ENCODE results near the gene ZWILCH.
"Not testable (repeated sequence)": the region's sequence is repeated elsewhere in the genome, so short reads cannot be mapped to it uniquely, and the experiment has no call there.

Gene ZWILCH

DNA sequence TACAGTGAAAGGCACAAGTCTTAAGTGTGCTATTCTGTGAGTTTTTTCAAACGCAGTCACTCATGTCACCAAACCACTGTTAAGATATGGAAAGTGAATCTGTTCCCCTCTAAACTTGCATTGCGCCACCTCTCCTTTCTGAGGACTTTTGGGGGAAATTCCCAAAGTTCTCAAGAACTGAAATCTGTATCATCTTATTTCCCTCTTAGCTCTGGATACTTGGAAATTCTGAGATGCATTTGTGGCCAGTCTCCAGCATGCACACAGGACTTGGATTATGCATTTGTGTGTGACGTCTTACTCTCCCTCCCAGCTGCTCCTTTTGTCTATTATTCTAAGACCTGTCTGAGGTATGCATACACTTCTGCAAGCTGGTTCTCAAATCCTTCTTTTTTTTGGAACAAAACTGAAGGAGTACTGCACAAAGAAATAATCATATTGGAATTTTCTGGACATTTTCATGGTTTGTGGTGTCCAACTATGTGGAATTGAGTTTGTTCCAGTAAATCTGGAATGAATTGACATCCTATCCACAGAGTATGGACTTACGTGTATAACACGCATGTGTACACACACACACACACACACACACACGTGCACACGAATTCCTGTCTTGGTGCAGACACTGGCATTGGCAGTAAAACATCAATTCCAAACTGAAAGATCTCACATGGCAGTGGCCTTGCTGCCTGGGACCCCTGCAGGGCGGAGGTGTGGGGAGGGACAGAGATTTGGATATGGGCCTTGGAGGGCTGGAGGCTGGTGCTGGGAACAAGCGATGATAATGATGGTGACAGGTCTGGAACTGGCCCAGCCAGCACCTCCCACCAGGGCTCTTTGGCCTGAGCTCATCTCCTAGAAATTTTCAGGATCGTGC, 68.8 kb downstream of the ZWILCH start:
- in situ Hi-C loops (cut with HindIII; ENCODE audit: low sequenced_read_pairs): loop anchor here (10.0 kb wide), 1 partner anchor 259 kb away; no protein-coding TSS in a partner anchor

DNA sequence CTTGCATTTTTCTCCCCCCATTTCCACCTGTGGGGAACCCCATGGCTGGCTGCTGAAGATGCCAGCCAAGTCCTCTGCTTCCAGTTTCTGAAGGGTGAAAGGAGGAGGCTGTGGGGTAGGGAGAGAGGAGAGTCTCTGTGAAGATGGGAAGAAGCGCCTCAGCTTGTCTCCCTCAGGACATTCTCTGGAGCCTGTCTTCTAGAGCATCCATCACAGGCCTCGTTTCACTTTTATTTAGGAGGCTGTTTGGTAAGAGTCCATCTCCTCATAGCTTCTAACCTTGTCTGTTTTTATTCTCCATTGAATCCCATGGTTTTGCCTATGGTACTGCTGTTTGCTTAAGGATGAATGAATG, 69.4 kb downstream of the ZWILCH start:
- in situ Hi-C loops (cut with HindIII; ENCODE audit: low sequenced_read_pairs): loop anchor here (10.0 kb wide), 1 partner anchor 260 kb away; no protein-coding TSS in a partner anchor

DNA sequence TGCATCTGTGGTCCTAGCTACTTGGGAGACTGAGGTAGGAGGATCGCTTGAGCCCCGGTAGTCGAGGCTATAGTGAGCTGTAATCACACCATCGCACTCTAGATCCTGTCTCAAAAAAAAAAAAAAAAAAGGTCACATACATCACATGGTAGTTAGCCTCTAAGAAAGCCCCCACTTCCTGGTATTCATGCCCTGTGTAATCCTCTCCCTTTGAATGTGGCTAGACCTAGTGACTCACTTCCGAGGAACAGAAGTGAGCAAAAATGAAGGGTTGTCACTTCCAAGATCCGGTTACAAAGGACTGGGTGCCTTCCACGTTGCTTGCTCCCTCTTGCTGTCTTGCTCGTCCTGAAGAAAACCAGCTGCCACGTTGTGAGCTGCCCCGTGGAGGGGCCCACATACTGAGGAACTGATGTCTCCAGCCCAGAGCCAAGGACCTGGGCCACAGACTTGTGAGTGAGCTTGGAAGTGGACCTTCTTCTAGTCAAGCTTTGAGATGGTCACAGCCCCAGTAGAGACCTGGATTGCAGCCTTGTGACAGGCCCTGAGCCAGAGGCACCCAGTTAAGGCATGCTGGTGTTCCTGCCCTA, 73.3 kb downstream of the ZWILCH start:
- in situ Hi-C loops (cut with HindIII; ENCODE audit: low sequenced_read_pairs): loop anchor here (10.0 kb wide), 1 partner anchor 264 kb away; no protein-coding TSS in a partner anchor

DNA sequence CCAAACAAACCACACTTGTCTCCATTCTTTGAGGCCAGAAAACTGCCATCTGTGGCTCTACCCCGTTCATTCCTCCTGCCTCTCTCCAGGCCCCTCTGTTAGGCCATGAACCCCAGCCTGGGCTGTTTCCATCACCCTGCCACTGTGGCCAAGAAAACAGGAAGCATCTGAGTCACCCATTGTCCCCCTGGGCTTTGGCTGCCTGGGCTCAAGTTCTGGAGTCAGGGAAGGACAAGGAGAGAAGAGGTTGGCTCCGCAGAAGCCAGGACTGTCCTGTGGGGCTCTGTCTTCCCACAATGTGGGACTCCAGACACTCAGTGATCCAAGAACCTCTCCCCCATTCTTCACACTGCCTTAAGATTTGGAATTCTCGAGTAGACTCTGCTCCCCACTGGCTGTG, 75.5 kb downstream of the ZWILCH start:
- in situ Hi-C loops (cut with HindIII; ENCODE audit: low sequenced_read_pairs): no loop called here

DNA sequence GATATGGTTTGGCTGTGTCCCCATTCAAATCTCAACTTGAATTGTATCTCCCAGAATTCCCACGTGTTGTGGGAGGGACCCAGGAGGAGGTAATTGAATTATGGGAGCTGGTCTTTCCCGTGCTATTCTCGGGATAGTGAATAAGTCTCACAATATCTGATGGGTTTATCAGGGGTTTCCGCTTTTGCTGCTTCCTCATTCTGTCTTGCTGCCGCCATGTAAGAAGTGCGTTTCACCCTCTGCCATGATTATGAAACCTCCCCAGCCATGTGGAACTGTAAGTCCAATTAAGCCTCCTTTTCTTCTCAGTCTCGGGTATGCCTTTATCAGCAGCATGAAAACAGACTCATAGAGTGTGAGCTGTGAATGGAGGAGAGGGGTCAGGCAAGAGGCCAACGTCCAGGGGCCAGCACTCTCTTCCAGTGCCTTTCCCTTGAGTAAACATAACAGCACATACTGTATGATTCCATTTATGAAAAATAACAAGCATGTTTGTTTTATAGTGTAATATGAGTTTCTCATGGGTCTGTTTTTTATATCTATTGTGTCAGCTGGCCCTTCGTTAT, 76.9 kb downstream of the ZWILCH start:
- in situ Hi-C loops (cut with HindIII; ENCODE audit: low sequenced_read_pairs): no loop called here

DNA sequence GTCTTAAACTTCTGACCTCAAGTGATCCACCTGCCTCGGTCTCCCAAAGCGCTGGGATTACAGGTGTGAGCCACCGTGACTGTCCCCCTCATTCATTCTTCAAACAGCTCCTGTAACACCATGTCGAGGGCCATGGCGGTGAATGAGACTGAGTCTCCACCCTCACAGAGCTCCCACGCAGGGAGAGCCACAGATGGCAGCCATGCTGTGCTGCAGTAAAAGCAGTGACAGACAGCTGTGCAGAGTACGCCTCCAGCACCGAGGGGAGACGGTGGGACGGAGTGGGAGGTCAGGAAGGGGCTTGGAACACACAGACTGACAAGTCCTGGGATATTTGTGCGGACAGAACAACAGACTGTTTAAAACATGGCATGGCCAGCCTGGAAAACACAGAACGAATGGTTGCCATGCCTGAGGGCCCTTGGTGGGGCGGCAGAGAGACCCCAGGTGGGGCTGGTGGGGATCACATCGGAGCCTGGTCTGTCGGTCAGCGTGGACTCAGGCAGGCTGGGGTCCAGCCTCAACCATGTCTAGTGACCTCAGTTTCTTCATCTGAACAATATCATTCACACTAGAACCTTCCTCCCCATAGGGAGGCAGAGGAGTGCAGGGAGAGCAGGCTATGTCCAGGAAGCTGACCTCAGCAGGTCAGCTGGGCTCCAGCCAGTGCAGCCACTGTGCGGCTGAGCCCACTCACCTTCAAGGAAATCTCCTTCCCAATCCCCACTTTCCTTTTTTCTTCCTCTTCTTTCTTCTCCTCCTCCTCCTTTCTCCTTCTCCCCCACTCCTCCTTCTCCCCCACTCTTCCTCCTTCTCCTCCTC, 81.2 kb downstream of the ZWILCH start:
- in situ Hi-C loops (cut with HindIII; ENCODE audit: low sequenced_read_pairs): no loop called here

DNA sequence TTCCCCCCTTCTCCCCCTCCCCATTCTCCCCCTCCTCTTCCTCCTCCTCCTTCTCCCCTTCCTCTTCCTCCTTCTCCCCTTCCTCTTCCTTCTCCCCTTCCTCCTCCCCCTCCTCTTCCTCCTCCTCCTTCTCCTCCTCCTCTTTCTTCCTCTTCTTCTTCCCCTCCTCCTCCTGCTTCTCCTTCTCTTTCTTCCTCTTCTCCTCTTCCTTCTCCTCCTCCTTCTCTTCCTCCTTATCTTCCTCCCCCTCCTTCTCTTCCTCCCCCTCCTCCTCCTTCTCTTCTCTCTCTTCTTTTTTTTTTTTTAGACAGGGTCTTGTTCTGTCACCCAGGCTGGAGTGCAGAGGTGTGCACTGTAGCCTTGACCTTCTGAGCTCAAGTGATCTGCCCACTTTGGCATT, 81.9 kb downstream of the ZWILCH start:
- in situ Hi-C loops (cut with HindIII; ENCODE audit: low sequenced_read_pairs): no loop called here

DNA sequence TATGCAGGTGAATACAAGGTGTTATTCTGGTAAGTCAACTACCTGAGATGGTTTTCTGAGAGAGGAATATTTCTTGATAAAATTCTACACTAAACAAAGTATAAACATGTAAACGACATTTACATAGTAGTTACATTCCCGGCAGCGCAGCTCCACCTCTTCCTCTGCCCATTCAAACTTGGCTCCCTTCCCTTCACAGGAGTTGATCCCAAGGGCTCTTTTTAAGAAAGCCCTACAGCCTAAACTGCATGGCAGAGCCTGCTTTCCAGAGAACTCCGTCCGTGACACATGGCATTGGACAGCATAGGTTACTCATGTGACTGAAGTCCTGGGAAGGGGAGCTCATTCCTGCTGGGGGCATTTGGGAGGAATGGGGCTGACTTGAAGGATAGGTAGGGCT, 82.6 kb downstream of the ZWILCH start:
- in situ Hi-C loops (cut with HindIII; ENCODE audit: low sequenced_read_pairs): no loop called here

DNA sequence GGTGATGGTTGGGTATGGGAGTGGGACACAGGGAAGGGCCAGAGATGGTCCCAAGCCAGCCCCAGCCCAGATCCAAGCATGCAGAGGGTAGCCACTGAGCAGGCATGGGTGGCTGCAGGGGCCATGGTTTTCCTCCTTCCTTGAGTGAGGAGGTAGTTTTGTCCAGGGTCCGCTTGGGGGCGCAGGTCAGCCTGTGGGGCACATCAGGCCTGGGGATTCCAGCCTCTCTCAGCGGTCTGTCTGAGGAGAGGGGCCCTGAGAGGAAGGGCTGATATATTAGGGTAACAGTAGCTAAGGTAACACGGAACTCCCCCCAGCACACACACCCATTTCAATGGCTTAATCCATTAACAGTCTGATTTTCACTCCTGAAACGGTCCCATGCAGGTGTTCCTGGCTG, 83.4 kb downstream of the ZWILCH start:
- in situ Hi-C loops (cut with HindIII; ENCODE audit: low sequenced_read_pairs): no loop called here

DNA sequence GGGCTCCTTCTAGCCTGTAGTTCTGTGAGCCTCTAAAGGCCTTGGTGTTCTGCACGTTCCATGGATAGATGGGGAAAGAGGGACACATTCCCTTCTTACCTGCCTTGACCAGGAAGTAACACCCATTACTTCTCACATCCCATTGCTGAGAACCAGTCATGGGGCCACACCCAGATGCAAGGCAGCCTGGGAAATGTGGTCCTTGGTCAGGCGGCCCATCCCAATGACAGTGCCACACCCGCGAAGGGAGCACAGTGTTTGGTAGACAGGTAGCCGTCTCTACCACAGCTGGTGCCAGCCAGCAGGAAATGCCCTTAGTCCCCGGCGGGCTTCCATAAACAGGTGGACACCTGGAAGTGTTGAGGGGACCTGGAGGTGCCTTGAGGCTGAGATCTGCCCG, 83.8 kb downstream of the ZWILCH start:
- in situ Hi-C loops (cut with HindIII; ENCODE audit: low sequenced_read_pairs): no loop called here

DNA sequence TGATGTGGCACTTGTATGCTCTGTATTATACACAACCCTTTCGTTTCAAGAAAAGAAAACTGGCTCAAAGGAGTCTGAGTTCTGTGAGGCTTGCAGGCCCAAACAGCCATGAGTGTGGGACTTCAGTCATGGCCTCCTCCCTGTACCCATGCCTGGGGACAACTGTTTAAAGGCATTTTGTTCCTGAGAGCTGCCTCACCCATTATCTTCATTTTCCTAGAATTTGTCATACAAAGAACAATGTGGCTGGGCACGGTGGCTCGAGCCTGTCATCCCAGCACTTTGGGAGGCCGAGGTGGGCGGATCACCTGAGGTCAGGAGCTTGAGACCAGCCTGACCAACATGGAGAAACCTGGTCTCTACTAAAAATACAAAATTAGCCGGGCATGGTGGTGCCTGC, 84.3 kb downstream of the ZWILCH start:
- in situ Hi-C loops (cut with HindIII; ENCODE audit: low sequenced_read_pairs): not testable (repeated sequence)

DNA sequence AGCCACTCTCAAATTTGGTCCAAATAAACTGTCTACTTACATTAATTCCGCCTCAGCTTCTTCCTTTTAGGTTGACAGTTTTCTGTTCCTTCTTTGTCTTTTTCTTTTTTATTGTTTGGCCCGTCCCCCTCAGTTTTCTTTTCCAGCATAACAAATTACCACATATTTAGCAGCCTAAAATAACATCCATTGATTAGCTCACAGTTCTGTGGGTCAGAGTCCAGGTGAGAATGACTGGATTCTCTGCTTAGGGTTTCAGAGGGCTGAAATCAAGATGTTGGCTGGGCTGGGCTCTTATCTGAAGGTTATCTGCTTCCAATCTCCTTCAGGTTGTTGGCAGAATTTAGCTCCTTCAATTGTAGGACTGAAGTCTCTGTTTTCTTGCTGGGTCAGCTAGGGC, 85.3 kb downstream of the ZWILCH start:
- in situ Hi-C loops (cut with HindIII; ENCODE audit: low sequenced_read_pairs): no loop called here

DNA sequence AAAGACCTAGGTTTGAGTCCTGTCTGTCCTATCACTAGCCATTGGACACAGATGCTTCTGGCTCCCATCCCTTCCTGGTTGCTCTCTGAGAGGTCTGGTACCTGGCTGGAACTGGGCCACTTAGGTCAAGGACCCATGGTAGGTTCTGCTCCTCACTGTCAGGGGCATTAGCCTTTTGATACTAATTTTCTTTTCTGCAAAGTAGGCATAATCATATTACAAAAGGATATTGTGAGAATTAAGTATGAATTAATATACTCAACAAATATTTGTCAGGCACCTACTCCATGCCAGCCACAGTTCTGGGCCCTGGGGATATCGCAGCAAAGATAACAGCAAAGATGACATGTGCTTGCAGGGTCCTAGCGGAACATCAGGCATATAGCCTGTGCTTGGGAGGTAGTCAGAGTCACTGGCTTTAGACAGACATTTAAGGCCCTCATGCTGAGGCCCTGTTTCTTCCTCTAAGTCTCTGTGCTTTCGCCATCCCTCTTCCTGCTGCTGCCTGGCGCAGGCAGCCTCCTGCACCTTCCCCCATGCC, 86.3 kb downstream of the ZWILCH start:
- in situ Hi-C loops (cut with HindIII; ENCODE audit: low sequenced_read_pairs): no loop called here

DNA sequence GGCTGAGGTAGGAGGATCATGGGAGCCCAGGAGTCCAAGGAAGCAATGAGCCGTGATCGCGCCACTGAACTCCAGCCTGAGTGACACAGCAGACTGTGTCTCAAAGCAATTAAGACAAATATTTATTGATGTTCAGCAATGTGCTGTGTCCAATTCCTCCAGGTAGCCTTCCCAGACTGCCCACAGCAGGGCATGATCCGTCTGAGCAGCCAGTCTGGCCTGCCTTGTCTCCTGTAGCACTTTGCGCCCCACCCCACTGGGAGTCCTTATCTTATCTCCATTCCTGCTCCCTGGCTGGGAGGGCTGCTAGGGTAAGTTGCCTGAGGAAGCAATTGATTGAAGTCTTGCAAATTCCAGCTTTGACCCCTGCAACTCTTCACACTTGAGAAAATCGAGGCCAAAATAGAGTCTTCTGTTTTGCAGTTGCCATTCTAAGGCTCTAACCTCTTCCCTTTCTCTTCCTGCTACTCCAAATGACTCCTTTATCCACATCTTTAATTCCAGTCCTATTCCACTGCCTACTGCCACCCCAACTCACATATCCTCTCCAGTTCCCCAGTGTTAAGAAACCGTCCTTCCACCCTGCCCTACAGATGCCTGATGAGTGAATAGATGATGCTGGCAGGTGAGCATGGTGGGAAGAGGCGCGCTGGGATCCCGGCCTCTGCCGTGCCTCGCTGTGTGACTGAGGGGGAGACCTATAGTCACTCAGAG, 87.5 kb downstream of the ZWILCH start:
- in situ Hi-C loops (cut with HindIII; ENCODE audit: low sequenced_read_pairs): no loop called here

DNA sequence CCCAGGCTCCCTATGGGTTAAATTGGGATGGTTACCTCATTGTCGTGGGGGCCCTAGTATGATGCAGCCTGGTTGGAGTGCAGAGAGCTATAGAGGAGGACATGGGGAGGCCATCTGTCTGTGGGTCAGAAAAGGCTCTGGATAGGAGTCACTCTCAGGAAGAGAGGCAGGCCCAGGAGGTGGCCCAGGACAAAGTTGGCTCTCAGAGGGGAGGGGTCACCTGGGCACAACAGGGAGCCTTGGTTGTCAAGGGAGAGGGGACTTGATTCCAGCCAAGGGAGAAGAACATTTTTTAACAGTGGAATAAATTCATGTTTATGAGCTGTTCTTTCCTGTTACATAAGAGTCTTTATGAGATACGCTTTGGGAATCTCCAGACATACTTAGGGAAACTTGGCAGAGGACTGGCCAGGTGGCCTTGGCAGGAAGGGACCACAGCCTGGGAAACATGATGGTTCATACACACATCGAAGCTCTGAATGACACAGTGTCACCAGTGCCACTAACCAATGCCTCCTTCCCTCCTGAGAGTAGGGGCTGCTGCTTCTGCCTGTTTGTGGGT, 88.2 kb downstream of the ZWILCH start:
- in situ Hi-C loops (cut with HindIII; ENCODE audit: low sequenced_read_pairs): no loop called here

DNA sequence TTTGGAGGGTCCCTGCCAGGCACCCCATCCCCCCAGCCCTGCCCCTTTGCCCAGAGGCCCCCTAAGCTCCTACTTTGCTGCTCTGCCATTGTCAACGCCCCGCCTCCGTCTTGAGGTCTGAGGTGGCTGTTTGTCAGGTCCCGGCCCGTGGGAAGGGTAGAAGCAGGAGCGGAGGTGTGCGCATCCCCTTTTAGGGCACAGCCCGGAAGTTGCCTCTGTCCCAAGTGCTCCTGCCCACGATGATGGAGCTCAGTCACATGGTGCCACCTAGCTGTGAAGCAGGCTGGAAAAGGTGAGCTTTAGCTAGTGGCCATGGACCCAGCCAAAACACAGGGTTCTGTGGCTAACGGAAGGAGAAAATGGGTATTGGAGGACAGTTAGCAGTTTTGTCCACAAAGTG, 89.2 kb downstream of the ZWILCH start:
- in situ Hi-C loops (cut with HindIII; ENCODE audit: low sequenced_read_pairs): no loop called here

DNA sequence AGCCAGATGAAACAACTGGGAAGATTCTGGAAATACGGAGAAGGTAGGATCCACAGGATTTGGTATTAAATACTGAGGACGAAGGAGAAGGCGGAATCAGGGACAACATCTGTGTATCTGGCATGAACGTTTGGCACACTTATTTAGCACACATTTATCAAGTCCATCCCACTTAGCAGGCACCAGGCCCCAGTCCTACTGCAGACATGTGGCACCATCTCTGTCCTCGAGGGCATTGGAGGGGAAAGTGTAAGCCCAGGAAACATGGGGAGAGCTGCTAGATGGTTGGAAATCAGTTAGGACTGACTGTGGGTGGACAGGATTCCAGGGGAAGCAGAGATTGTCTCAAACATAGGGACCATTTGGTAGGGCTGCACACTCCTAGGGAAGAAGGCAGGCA, 89.7 kb downstream of the ZWILCH start:
- in situ Hi-C loops (cut with HindIII; ENCODE audit: low sequenced_read_pairs): no loop called here

DNA sequence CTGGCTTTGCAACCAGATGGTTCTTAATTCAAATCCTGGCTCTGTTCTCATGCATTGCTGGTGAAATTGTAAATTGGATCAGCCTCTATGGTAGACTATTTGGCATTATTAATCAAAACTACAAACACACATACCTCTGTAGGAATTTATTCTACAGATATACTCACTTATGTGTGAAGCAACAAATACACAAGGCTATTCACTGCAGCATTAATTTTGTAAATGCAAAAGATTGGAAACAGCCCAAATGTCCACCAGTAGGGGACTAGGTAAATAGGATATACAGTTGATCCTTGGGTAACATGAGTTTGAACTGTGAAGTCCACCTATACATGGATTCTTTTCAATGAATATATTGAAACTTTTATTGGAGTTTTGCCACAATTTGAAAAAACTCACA, 90.2 kb downstream of the ZWILCH start:
- in situ Hi-C loops (cut with HindIII; ENCODE audit: low sequenced_read_pairs): no loop called here

DNA sequence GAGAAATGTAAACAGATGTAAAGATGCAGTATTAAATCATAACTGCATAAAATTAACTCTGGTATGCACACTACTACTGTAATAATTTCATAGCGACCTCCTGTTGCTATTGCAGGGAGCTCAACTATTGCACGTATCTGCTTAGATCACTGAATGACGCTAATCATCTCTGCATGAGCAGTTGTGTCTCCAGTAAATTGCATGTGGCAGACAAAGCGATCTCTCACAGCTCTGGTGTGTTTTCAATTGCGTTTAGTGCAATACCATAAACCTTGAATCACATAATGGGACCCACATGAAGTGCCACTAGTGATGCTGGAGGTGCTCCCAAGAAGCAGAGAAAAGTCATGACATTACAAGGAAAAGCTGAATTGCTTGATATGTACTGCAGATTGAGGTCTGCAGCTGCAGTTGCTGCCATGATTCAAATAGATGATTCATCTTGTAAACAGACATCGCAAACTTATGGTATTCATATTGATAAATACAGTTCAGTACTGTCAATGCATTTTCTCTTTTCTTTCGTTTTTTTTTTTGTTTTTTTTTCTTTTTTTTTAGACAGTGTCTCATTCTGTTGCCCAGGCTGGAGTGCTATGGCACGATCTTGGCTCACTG, 90.9 kb downstream of the ZWILCH start:
- in situ Hi-C loops (cut with HindIII; ENCODE audit: low sequenced_read_pairs): no loop called here
